GM19467 (cell line): Measurements from ENCODE around the gene CCIN.
"Not testable (repeated sequence)": the region's sequence is repeated elsewhere in the genome, so short reads cannot be mapped to it uniquely, and the experiment has no call there.

Experiments used
- ATAC-seq: cut with Tn5 transposase; IDR thresholded peaks from one replicate; pipeline ENCODE4 v1.9.1; 2021; ENCODE audit warnings: mild to moderate bottlenecking, moderate library complexity; ENCODE audit not compliant: unreplicated experiment

The CCIN gene

GRCh38 chr9:36158122-36158521 lies 11.1 kb upstream of the CCIN start:
- no peak for ATAC-seq

- no peak for ATAC-seq
Observed at GRCh38 chr9:36158917-36159316, 10.3 kb upstream of the CCIN start.

GRCh38 chr9:36159509-36159908 lies 9.7 kb upstream of the CCIN start:
- ATAC-seq = not testable (repeated sequence)

- not testable (repeated sequence) for ATAC-seq
Observed at GRCh38 chr9:36160126-36160525, 9.1 kb upstream of the CCIN start.

DNA sequence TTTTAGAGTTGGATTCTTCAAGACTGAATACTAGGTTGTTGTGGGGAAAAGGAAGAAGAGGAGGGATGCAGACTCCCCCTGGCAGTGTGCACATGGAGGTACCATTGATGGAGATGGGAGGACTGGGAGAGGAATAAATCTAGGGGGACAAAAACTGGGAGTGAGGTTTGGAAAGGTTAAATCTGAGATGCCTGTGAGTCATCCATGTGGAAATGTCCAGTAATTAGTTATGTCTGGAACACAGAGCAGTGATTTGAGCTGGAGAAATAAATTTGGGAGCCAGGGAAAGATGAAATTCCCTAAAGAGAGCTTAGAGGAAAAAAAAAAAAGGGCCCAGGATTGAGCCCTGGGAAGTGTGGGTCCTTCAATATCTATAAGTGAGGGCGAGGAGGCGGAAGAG lies 8.0 kb upstream of the CCIN start:
- no peak for ATAC-seq

DNA sequence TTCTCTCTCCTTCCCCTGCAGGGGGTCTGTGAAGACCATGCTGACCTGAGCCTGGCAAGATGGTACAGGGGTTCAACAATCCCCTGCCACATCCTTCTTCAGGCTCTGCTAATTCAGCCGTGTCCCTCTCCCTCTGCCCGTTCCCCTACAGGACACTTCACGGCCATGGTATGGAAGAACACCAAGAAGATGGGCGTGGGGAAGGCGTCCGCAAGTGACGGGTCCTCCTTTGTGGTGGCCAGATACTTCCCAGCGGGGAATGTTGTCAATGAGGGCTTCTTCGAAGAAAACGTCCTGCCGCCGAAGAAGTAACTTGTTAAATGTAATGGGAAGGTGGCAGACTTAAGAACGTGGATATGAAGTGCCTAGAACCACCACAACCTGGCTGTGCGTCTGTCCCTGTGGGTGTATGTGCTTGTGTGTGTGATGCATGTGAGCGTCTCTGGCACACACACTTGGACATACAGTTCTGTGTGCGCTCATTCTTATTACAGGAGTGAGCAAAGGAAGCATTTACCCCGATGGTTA lies 6.9 kb upstream of the CCIN start:
- no peak for ATAC-seq

GRCh38 chr9:36163049-36163785 lies 6.0 kb upstream of the CCIN start:
- ATAC-seq = no peak

GRCh38 chr9:36163786-36164170 lies 5.4 kb upstream of the CCIN start:
- no peak for ATAC-seq

GRCh38 chr9:36164372-36164771 lies 4.8 kb upstream of the CCIN start:
- ATAC-seq = no peak

GRCh38 chr9:36164989-36165388 lies 4.2 kb upstream of the CCIN start:
- ATAC-seq = no peak

DNA sequence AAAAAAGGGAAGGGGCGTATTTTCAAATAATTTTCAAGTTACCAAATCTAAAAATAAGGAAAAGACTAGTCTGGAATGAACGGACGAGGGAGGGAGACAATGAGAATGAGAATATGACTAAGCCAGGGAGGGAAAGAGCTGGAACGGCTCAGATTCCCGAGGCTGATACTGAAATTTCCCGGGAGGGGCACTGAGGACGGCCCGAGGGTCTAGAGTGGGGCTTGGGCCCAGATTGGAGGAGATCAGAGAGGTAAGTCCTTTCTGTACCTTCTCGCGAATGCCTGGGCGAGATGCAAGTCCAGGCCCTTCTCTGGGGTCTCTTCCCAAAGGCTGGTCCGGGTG lies 3.4 kb upstream of the CCIN start:
- ATAC-seq = no peak

DNA sequence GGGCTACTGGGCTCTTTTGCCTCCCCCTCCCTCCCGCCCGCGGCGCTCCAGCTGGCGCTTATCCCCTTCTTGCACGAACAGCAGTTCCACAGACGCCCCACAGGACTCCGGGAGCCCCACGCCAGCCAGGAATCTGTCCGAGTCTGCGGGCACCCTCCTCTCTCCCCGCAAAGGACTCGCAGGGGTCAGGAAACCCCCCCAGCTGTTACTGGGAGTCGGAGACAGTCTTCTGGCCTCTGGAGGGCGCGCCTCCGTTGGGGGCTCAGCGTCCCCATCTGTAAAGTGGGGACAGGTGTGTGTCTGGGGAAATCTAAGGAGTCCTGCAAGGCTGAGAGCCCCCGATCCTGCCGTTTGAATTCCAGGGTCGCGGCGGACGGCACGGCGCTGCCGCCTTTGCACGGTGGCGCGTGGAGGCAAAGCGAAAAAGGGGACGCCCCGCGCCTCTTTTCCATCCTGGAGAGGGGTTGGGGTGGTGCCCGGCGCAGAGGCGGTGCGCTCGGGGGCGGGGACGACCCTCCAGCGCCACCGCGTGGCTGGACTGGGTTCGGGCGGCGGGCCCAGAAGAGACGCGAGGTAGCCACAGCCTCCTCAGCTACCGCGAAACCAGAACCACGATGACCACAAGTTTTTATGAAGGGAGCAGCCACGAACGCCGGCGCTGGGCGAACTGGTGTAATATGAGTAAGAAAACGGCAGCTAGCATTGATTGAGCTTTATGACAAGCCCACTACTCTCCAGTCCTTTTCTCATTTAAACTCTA lies 2.8 kb upstream of the CCIN start:
- peak; percentile 82 for ATAC-seq

DNA sequence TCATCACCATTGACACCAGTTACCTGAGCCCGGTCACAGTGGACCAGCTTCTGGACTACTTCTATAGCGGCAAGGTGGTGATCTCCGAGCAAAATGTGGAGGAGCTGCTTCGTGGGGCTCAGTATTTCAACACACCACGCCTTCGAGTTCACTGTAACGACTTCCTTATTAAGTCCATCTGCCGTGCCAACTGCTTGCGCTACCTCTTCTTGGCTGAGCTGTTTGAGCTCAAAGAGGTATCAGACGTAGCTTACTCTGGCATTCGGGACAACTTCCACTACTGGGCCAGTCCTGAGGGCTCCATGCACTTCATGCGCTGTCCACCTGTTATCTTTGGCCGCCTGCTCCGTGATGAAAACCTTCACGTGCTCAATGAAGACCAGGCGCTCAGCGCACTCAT lies 520 bp downstream of the CCIN start:
- no peak for ATAC-seq

DNA sequence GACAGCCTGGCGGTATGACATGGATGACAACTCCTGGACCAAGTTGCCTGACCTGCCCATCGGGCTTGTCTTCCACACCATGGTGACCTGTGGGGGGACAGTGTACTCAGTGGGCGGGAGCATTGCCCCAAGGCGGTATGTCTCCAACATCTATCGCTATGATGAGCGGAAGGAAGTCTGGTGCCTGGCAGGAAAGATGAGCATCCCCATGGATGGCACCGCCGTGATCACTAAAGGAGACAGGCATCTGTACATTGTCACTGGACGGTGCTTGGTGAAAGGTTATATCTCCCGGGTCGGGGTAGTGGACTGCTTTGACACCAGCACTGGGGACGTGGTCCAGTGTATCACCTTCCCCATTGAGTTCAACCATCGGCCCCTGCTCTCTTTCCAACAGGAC lies 1.3 kb downstream of the CCIN start:
- no peak for ATAC-seq

DNA sequence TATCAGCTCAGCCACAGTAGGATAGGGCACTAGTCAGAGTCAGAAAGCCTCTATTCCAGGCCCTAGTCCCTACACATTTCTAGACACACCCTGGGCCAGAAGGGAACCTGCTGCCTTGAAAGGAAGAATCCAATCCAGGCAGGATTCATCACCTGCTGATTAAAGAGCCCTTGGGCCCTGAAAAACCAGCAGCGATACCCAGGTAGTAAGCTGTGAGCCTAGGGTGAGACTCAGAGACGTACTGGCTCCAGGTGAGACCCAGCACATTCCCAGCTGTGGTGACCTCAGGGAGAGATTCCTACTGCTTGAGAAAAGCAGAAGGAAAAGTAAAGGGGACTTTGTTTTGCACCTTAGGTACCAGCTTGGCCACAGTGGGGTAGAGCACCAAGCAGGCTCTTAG lies 4.7 kb downstream of the CCIN start:
- ATAC-seq = no peak

- ATAC-seq = no peak
Observed at GRCh38 chr9:36174271-36174670, 5.1 kb downstream of the CCIN start.

DNA sequence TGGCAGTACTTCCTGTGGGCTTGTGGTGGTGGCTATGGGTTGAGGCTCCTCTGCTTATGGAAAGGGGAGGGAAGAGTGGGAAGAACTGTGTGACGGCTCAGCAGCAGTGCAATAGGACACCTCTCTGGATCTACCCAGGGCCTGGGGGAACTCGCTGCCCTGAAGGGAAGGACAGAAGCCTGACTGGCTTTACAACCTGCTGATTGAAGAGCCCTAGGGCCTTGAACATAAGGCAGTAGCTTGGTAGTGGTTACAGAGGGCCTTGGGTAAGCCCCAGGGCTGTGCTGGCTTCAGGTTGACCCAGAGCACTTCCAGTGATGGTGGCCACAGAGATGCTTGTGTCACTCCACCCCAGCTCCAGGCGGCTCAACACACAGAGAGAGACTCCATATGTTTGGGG lies 5.5 kb downstream of the CCIN start:
- no peak for ATAC-seq

- not testable (repeated sequence) for ATAC-seq
Observed at GRCh38 chr9:36175209-36175608, 6.0 kb downstream of the CCIN start.

DNA sequence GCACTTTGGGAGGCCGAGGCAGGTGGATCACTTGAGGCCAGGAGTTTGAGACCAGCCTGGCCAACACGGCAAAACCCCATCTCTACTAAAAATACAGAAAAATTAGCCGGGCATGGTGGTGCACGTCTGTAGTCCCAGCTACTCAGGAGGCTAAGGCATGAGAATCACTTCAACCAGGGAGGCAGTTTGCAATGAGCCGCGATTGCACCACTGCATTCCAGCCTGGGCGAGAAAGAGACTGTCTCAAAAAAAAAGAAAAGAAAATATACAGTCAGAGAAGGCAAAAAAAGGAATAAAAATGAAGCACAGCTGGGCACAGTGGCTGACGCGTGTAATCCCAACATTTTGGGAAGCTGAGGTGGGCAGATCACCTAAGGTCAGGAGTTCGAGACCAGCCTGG lies 7.3 kb downstream of the CCIN start:
- not testable (repeated sequence) for ATAC-seq

- ATAC-seq = no peak
Observed at GRCh38 chr9:36177571-36177970, 8.4 kb downstream of the CCIN start.

DNA sequence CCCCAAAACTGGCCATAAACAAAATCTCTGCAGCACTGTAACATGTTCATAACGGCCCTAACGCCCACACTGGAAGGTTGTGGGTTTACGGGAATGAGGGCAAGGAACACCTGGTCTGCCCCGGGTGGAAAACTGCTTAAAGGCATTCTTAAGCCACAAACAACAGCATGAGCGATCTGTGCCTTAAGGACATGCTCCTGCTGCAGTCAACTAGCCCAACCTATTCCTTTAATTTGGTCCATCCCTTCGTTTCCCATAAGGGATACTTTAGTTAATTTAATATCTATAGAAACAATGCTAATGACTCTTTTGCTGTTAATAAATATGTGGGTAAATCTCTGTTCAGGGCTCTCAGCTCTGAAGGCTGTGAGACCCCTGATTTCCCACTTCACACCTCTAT lies 11.1 kb downstream of the CCIN start:
- ATAC-seq = not testable (repeated sequence)

DNA sequence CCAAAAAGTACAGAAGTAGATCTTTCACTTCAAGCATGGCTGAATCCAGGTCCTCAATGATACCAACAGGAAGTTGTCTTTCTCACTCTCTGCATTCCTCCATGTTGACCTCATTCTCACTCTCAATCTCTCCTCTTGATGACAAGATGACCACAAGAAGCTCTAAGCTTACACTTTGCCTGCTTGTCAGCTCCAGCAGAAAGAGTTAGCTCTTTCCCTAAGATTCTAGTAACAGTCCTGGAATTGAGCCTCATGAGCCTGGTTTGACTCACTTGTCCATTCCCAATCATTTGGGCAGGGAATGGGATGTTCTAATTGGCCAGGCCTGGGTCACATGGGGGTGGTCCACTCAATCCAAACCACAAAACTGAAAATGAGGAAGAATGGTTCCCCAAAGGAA lies 18.2 kb downstream of the CCIN start:
- ATAC-seq = no peak
